DOHH2 (cell line): ENCODE data around the gene CCDC63.

ENCODE experiments used
- CTCF ChIP-seq: fragments of 200-600 bp; sonication (generic); IDR thresholded peaks from one replicate; pipeline ENCODE4 v1.5.1; 2014; ENCODE audit warnings: antibody characterized with exemption, mild to moderate bottlenecking, low read depth, low read length; ENCODE audit not compliant: poor library complexity, severe bottlenecking
- EZH2phosphoT487 ChIP-seq: fragments of 200-600 bp; sonication (generic); IDR thresholded peaks from 2 replicates; pipeline ENCODE4 v1.6.1; 2017; ENCODE audit warnings: borderline replicate concordance, mild to moderate bottlenecking, antibody characterized with exemption, low read length, moderate library complexity, mixed read lengths

GRCh38 chr12:110813285-110813684 is 33.5 kb upstream of the CCDC63 start:
- no peak for TF ChIP-seq CTCF
- TF ChIP-seq EZH2phosphoT487: no peak
